Measurements from ENCODE around the gene DIP2C. TPM values are rescaled to one million over a fixed set of nuclear protein-coding genes. Genes with fewer than 3 reads are reported as not detected.
A peak's percentile ranks its signal among the peaks of the same experiment; 100 is the strongest.

DIP2C gene
- total RNA-seq, 1 experiment from 2014 or later, result 11.4 TPM

GRCh38 chr10:716821-717220, 27.4 kb upstream of the DIP2C start:
- Mint-ChIP-seq H3K4me1 (ENCODE audit: low read depth, unreplicated experiment) (peaks cover 29% of the 10 kb centered on the region), H3K27me3 (ENCODE audit: insufficient read depth, unreplicated experiment) (no peaks in the 10 kb centered on the region), H3K36me3 (ENCODE audit: insufficient read depth, unreplicated experiment) (no peaks in the 10 kb centered on the region), H3K27ac (ENCODE audit: unreplicated experiment) (no peak overlapping the region), H3K4me3 (ENCODE audit: unreplicated experiment) (no peak overlapping the region), H3K9me3 (ENCODE audit: unreplicated experiment) (no peaks in the 10 kb centered on the region)
- BruUV-seq (replicated peaks), result no TSS peak
- Histone ChIP-seq H3K36me3 (ENCODE audit: control insufficient read depth, insufficient read depth, low read length) (no peaks in the 10 kb centered on the region), H3K4me1 (peaks cover 17% of the 10 kb centered on the region), H3K9me3 (no peaks in the 10 kb centered on the region), H3K4me3 (ENCODE audit: low read depth, low read length) (no peak overlapping the region), H3K27me3 (replicated peaks; ENCODE audit: control insufficient read depth, insufficient read depth, low read length) (no peaks in the 10 kb centered on the region)
- no peak for DNase-seq
- ChIA-PET CTCF (no interaction called here), POLR2A (no interaction called here)
- no peak for TF ChIP-seq CTCF (IDR thresholded peaks at IDR 0.05; ENCODE audit: insufficient read depth in 1 of 2, low read depth in 1 of 2, low read length in 1 of 2, severe bottlenecking in 1 of 2, unreplicated experiment in 1 of 2)
- intact Hi-C loops (cut with micrococcal nuclease; ENCODE audit: unreplicated experiment), result no loop called here

GRCh38 chr10:714214-714613, 24.7 kb upstream of the DIP2C start:
- Mint-ChIP-seq H3K9me3 (ENCODE audit: unreplicated experiment) (no peaks in the 10 kb centered on the region), H3K36me3 (ENCODE audit: insufficient read depth, unreplicated experiment) (no peaks in the 10 kb centered on the region), H3K4me3 (ENCODE audit: unreplicated experiment) (no peak overlapping the region), H3K27me3 (ENCODE audit: insufficient read depth, unreplicated experiment) (no peaks in the 10 kb centered on the region), H3K27ac (ENCODE audit: unreplicated experiment) (no peak overlapping the region), H3K4me1 (ENCODE audit: low read depth, unreplicated experiment) (peaks cover 30% of the 10 kb centered on the region)
- no peaks in the 10 kb centered on the region for H3K27me3 ChIP-seq (replicated peaks; ENCODE audit: control insufficient read depth, insufficient read depth, low read length)
- ChIA-PET POLR2A (no interaction called here), CTCF (no interaction called here)
- DNase-seq, result no peak
- H3K4me1 ChIP-seq, result peaks cover 20% of the 10 kb centered on the region
- intact Hi-C loops (cut with micrococcal nuclease; ENCODE audit: unreplicated experiment), result no loop called here
- no peak for TF ChIP-seq CTCF (IDR thresholded peaks at IDR 0.05; ENCODE audit: insufficient read depth in 1 of 2, low read depth in 1 of 2, low read length in 1 of 2, severe bottlenecking in 1 of 2, unreplicated experiment in 1 of 2)
- no peak overlapping the region for H3K4me3 ChIP-seq (ENCODE audit: low read depth, low read length)
- no peaks in the 10 kb centered on the region for H3K36me3 ChIP-seq (ENCODE audit: control insufficient read depth, insufficient read depth, low read length)
- H3K9me3 ChIP-seq, result no peaks in the 10 kb centered on the region
- no TSS peak for BruUV-seq (replicated peaks)

- Histone ChIP-seq H3K4me3 (ENCODE audit: low read depth, low read length) (no peak overlapping the region), H3K36me3 (ENCODE audit: control insufficient read depth, insufficient read depth, low read length) (no peaks in the 10 kb centered on the region), H3K9me3 (no peaks in the 10 kb centered on the region), H3K27me3 (replicated peaks; ENCODE audit: control insufficient read depth, insufficient read depth, low read length) (no peaks in the 10 kb centered on the region), H3K4me1 (peaks cover 20% of the 10 kb centered on the region)
- ChIA-PET CTCF (no interaction called here), POLR2A (no interaction called here)
- Mint-ChIP-seq H3K4me3 (ENCODE audit: unreplicated experiment) (peak overlapping the region; percentile 18), H3K27me3 (ENCODE audit: insufficient read depth, unreplicated experiment) (no peaks in the 10 kb centered on the region), H3K4me1 (ENCODE audit: low read depth, unreplicated experiment) (peaks cover 30% of the 10 kb centered on the region), H3K27ac (ENCODE audit: unreplicated experiment) (peak overlapping the region; percentile 84), H3K9me3 (ENCODE audit: unreplicated experiment) (no peaks in the 10 kb centered on the region), H3K36me3 (ENCODE audit: insufficient read depth, unreplicated experiment) (no peaks in the 10 kb centered on the region)
- no TSS peak for BruUV-seq (replicated peaks)
- TF ChIP-seq CTCF (IDR thresholded peaks at IDR 0.05; ENCODE audit: insufficient read depth in 1 of 2, low read depth in 1 of 2, low read length in 1 of 2, severe bottlenecking in 1 of 2, unreplicated experiment in 1 of 2), result no peak
- intact Hi-C loops (cut with micrococcal nuclease; ENCODE audit: unreplicated experiment), result no loop called here
- DNase-seq, result no peak
Observed at GRCh38 chr10:712575-712974, 23.1 kb upstream of the DIP2C start.
